Vagina (tissue), 1 donor: ENCODE data around the gene SETD2. TPM values are rescaled to one million over a fixed set of nuclear protein-coding genes. Genes with fewer than 3 reads are reported as not detected.

Experiments
- small RNA-seq: library from RNA; depleted of rRNA; stranded (forward); fragments of <200 nt; gene quantifications from one replicate; pipeline ENCODE3, GENCODE V24; 2016
- total RNA-seq: library from RNA; depleted of rRNA; stranded (reverse); fragments of >200 nt; gene quantifications from one replicate; pipeline ENCODE4 v1.2.3, GENCODE V29; 2016

Gene SETD2
- total RNA-seq, 1 donor from 2014 or later, result 55.5 TPM

Small RNAs within 50 kb of the gene (small RNA-seq; reads per million reads assigned to genes)
- gene MRPL57P3, result not detected

Other genes starting within 250 kb of the SETD2 start
- gene CCDC12, start 187.4 kb downstream of the SETD2 start, total RNA-seq, result 55.5 TPM
- gene NBEAL2, start 184.4 kb downstream of the SETD2 start, total RNA-seq, result 227 TPM
- gene KIF9, start 118.7 kb upstream of the SETD2 start, total RNA-seq, result 0.98 TPM
- 10.1 TPM for gene KLHL18, start 118.8 kb upstream of the SETD2 start, total RNA-seq
- 30.2 TPM for gene PTPN23, start 216.9 kb upstream of the SETD2 start, total RNA-seq